ENCODE measurements around the gene EYS. TPM values are rescaled to one million over a fixed set of nuclear protein-coding genes. Genes with fewer than 3 reads are reported as not detected.
"Not testable (repeated sequence)": the region's sequence is repeated elsewhere in the genome, so short reads cannot be mapped to it uniquely, and the experiment has no call there.

Gene EYS
- total RNA-seq, 4 donors from 2014 or later: under 0.01 TPM; not detected in 3

DNA sequence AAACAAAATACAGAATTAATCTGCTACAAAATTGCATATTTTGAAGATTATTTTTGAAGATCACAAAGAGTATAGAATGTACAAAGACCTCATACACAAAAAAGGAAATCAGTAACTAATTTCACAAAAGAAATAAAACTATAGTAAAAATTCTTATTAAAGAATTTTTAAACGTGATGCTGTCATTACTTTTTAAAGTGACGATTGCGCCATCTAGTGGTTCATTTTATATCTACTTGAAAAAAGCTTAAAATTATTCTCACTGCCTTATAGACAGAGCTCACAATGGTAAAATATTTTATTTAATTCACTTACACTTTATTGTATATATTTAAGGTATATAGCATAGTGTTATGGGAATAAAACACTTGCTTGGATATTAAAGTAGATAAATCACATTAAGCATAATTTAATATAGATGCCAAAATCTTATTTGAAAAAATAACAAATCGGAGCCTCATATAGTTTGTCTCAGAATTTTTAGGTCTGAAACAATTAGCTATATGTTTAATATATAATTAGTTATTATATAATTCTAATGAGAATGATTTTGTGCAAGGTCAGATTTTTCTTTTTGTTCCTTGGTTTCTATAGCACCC, 1942.6 kb downstream of the EYS start:
- TF ChIP-seq POLR2AphosphoS5 (IDR thresholded peaks at IDR 0.05) (no peak), POLR2A (IDR thresholded peaks at IDR 0.05; ENCODE audit: low read depth) (no peak), EP300 (IDR thresholded peaks at IDR 0.05) (no peak)
- TF ChIP-seq, protein P1, sequence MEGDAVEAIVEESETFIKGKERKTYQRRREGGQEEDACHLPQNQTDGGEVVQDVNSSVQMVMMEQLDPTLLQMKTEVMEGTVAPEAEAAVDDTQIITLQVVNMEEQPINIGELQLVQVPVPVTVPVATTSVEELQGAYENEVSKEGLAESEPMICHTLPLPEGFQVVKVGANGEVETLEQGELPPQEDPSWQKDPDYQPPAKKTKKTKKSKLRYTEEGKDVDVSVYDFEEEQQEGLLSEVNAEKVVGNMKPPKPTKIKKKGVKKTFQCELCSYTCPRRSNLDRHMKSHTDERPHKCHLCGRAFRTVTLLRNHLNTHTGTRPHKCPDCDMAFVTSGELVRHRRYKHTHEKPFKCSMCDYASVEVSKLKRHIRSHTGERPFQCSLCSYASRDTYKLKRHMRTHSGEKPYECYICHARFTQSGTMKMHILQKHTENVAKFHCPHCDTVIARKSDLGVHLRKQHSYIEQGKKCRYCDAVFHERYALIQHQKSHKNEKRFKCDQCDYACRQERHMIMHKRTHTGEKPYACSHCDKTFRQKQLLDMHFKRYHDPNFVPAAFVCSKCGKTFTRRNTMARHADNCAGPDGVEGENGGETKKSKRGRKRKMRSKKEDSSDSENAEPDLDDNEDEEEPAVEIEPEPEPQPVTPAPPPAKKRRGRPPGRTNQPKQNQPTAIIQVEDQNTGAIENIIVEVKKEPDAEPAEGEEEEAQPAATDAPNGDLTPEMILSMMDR (IDR thresholded peaks at IDR 0.05): peak; percentile 51 to 69 (median 59)
- Histone ChIP-seq H3K27me3 (peaks cover 0 to 5% (median 0%) of the 10 kb centered on the region in 4 donors), H3K4me1 (no peaks in the 10 kb centered on the region), H3K4me3 (no peak overlapping the region), H3K9me3 (peaks cover 0 to 5% (median 0%) of the 10 kb centered on the region in 4 donors), H3K27ac (replicated peaks in 1 of 4) (no peak overlapping the region), H3K36me3 (no peaks in the 10 kb centered on the region)
- intact Hi-C loops (cut with DNase I): loop anchor here (1.0 to 5.0 kb wide), 2 partner anchors 166 to 412 kb away; no protein-coding TSS in a partner anchor
- DNase-seq (ENCODE audit: extremely low spot score): no peak
- WGBS: 25% methylated on average over 4 of the region's 4 CpGs

DNA sequence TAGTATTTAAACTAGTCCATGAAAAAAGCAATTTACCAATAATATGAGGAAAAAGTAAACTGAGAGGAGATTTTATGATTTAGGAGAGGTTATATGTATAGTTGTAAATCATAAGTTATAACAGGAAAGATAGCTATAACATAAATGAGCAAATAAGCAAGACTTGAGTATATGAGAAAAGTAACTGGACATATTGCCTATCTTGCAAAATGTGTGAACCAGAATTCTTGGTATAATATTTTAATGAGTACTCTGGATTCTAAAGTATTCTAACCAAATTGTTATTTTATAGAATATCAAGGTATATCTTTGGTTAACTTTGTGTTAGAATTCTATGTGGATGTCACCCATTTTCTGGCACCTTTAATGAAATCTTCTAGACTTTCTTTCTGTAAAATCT, 1946.8 kb downstream of the EYS start:
- Histone ChIP-seq H3K9me3 (peaks cover 0 to 6% (median 0%) of the 10 kb centered on the region in 4 donors), H3K27ac (replicated peaks in 1 of 4) (no peak overlapping the region), H3K4me1 (no peaks in the 10 kb centered on the region), H3K4me3 (no peak overlapping the region), H3K27me3 (no peaks in the 10 kb centered on the region), H3K36me3 (no peaks in the 10 kb centered on the region)
- intact Hi-C loops (cut with DNase I): loop anchor here (5.0 kb wide), 1 partner anchor 408 kb away; no protein-coding TSS in a partner anchor
- TF ChIP-seq POLR2A (IDR thresholded peaks at IDR 0.05; ENCODE audit: low read depth) (no peak), POLR2AphosphoS5 (IDR thresholded peaks at IDR 0.05) (no peak), EP300 (IDR thresholded peaks at IDR 0.05) (no peak)
- TF ChIP-seq, protein P1 (IDR thresholded peaks at IDR 0.05): no peak
- DNase-seq (ENCODE audit: extremely low spot score): no peak

DNA sequence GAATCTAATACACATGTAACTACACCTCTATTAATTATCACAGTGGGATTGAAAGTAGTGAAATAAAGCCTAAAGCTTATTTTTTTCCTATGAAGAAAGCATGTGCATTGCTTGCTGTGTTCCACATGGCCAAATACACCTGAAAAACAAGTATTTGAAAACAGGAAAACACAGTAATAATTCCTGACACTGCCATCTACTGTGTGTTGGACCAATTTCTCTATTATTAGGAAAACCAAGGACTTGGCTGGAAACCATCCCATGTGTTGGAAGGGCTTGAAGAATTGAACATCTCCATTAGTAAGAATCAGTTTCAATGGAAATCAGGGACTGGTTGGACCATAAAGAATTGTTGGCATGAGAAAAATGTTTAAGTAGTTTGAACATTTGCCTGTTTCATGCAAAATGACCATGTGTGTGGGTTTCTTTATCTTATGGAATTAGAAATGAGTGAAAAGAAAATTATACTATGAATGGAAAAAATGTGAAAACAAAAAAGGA, 1947.4 kb downstream of the EYS start:
- TF ChIP-seq POLR2AphosphoS5 (IDR thresholded peaks at IDR 0.05) (no peak), POLR2A (IDR thresholded peaks at IDR 0.05; ENCODE audit: low read depth) (no peak), EP300 (IDR thresholded peaks at IDR 0.05) (no peak)
- TF ChIP-seq, protein P1 (IDR thresholded peaks at IDR 0.05): no peak
- Histone ChIP-seq H3K9me3 (peaks cover 0 to 6% (median 0%) of the 10 kb centered on the region in 4 donors), H3K36me3 (no peaks in the 10 kb centered on the region), H3K27ac (replicated peaks in 1 of 4) (no peak overlapping the region), H3K4me3 (no peak overlapping the region), H3K27me3 (no peaks in the 10 kb centered on the region), H3K4me1 (no peaks in the 10 kb centered on the region)
- intact Hi-C loops (cut with DNase I): loop anchor here (5.0 kb wide), 1 partner anchor 407 kb away; no protein-coding TSS in a partner anchor
- DNase-seq (ENCODE audit: extremely low spot score): no peak

GRCh38 chr6:63757826-63758225, 1949.2 kb downstream of the EYS start:
- no peak for TF ChIP-seq POLR2AphosphoS5 (IDR thresholded peaks at IDR 0.05)
- no peak for TF ChIP-seq POLR2A (IDR thresholded peaks at IDR 0.05; ENCODE audit: low read depth)
- no peak for TF ChIP-seq EP300 (IDR thresholded peaks at IDR 0.05)
- WGBS: 86% methylated on average over 1 of the region's 1 CpG
- intact Hi-C loops (cut with DNase I): no loop called here

GRCh38 chr6:63757275-63757674, 1949.8 kb downstream of the EYS start:
- H3K36me3 ChIP-seq; H3K9me3 ChIP-seq; H3K27ac ChIP-seq (replicated peaks in 1 of 4); H3K4me3 ChIP-seq; H3K27me3 ChIP-seq; H3K4me1 ChIP-seq; intact Hi-C loops (cut with DNase I); DNase-seq (ENCODE audit: extremely low spot score): not testable (repeated sequence)

More at GRCh38 chr6:63757826-63758225, 1949.2 kb downstream of the EYS start:
- DNase-seq (ENCODE audit: extremely low spot score): no peak
- no peaks in the 10 kb centered on the region for H3K4me1 ChIP-seq
- no peak overlapping the region for H3K27ac ChIP-seq (replicated peaks in 1 of 4)
- no peaks in the 10 kb centered on the region for H3K27me3 ChIP-seq
- H3K9me3 ChIP-seq: peaks cover 0 to 6% (median 0%) of the 10 kb centered on the region in 4 donors
- H3K4me3 ChIP-seq: no peak overlapping the region
- no peaks in the 10 kb centered on the region for H3K36me3 ChIP-seq
